AG09309 (cell line): ENCODE measurements around the gene VPS13D.

Experiments
- DNase-seq: peaks from one replicate; pipeline ENCODE4 v3.0.0-alpha.2; 2010; ENCODE audit warnings: low read depth
- H3K4me3 ChIP-seq: 2 replicates; pipeline ENCODE4 v1.5.1; 2011; ENCODE audit warnings: mild to moderate bottlenecking, low read depth, low read length, moderate library complexity; ENCODE audit not compliant: control insufficient read depth
- TF ChIP-seq, protein P1 (sequence below): IDR thresholded peaks from 2 replicates; pipeline ENCODE4 v1.5.1; 2011; ENCODE audit warnings: mild to moderate bottlenecking, low read depth, low read length, inconsistent platforms; ENCODE audit not compliant: insufficient read depth, control insufficient read depth; ENCODE audit errors: missing control alignments

VPS13D gene

DNA sequence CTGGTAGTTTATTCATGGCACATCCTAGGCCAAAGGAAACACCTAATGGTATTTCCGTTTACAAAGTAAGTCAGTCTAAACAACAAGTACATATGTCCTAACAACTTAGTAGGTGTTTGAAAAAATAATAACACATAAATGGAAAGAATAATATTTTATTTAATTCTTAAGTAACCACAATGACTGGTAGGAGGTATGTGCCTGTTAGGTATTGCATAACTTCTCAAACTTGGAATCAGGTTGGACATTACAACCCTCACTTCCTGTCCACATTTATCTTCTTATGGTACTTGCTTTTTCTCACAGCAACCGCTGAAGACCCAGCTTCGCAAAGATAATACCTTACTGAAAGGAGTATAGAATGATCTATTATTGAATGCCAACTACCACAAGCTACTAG, 64.2 kb downstream of the VPS13D start:
- H3K4me3 ChIP-seq, result no peak overlapping the region
- TF ChIP-seq, protein P1, sequence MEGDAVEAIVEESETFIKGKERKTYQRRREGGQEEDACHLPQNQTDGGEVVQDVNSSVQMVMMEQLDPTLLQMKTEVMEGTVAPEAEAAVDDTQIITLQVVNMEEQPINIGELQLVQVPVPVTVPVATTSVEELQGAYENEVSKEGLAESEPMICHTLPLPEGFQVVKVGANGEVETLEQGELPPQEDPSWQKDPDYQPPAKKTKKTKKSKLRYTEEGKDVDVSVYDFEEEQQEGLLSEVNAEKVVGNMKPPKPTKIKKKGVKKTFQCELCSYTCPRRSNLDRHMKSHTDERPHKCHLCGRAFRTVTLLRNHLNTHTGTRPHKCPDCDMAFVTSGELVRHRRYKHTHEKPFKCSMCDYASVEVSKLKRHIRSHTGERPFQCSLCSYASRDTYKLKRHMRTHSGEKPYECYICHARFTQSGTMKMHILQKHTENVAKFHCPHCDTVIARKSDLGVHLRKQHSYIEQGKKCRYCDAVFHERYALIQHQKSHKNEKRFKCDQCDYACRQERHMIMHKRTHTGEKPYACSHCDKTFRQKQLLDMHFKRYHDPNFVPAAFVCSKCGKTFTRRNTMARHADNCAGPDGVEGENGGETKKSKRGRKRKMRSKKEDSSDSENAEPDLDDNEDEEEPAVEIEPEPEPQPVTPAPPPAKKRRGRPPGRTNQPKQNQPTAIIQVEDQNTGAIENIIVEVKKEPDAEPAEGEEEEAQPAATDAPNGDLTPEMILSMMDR, result no peak
- DNase-seq, result no peak

- no peak for DNase-seq
- H3K4me3 ChIP-seq, result no peak overlapping the region
- TF ChIP-seq, protein P1, result no peak
Observed at GRCh38 chr1:12296016-12296415, 66.2 kb downstream of the VPS13D start.

- TF ChIP-seq, protein P1, result no peak
- peak; percentile 46 for DNase-seq
- H3K4me3 ChIP-seq, result no peak overlapping the region
Observed at GRCh38 chr1:12296623-12297022, 66.8 kb downstream of the VPS13D start.

DNA sequence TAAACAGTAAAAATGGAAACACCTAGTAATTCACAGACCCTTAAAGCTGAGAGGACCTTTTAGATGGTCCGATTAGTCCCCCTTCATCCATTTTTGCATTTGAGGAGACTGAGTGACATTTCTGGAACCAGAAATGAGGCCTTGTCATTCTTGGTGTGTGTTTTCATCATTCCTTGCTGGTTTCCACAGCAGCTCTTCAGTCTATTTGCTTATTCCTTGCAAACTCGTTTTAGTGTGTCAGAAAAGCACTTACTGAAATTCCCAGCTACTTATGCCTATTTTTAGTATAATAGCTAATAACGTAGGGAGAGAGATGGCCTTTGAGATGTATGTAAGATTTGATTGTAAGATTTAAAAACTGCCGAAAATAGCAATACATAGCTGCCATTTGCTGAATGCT, 70.9 kb downstream of the VPS13D start:
- DNase-seq, result no peak
- TF ChIP-seq, protein P1, result no peak
- H3K4me3 ChIP-seq, result no peak overlapping the region

DNA sequence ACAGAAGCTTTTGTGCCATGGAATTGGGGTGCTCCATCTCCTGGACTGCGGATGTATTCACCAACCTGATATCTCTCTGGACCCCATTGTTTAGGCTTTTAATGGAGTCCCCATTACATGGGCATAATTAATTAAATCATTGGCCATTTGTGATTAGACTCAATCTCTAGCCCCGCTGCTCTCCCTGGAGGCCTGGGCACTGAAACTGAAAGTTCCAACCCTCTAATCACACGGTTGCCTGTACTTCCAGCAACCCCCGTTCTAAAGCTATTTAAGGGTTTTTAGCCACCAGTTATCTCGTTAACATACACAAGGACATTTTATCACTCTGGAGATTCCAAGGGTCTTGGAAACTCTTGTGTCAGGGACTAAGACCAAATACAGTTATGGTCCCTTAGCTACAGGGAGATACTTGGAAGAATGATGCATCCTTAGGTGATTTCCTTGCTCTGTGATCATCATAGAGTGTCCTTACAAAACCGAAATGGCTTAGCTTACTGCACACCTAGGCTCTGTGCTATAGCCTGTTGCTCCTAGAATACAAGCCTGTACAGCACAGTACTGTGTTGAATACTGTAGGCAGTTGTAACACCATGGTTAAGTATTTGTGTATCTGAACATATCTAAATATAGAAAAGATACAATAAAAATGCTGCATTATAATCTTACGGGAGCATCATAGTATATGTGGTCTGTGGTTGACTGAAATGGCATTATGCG, 71.8 kb downstream of the VPS13D start:
- TF ChIP-seq, protein P1, result no peak
- DNase-seq, result no peak
- no peak overlapping the region for H3K4me3 ChIP-seq

DNA sequence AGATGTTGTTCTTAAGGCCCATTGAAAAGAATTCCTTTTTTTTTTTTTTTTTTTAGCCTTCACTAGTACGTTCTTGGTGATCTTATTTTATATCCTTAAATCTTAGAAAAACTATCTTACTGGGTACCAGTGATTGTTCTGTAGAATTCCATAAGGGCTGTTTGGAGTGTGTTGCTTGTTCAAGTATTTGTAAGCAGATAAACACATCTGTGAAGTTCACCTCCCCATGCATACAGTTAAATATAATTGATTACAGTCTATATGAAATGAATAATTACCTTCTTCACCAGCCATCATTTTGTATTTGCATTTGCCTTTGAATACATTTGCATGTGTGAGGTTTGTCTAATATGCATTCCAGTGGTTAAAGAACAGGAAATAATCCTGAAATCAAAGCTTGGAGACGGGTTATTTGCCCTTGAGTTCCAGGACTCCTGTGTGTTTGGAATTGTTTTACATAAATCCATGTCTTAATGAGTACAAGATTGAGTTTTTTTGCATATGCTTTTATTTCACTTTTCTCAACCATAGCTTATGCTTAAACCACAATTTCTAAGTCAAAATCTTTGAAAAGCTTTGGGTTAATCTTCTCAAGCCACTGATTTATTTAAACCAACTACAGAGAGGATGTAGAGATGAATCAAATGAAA, 73.1 kb downstream of the VPS13D start:
- DNase-seq, result no peak
- no peak overlapping the region for H3K4me3 ChIP-seq
- TF ChIP-seq, protein P1, result no peak
